ENCODE data around the gene RTL10.

RTL10 gene

DNA sequence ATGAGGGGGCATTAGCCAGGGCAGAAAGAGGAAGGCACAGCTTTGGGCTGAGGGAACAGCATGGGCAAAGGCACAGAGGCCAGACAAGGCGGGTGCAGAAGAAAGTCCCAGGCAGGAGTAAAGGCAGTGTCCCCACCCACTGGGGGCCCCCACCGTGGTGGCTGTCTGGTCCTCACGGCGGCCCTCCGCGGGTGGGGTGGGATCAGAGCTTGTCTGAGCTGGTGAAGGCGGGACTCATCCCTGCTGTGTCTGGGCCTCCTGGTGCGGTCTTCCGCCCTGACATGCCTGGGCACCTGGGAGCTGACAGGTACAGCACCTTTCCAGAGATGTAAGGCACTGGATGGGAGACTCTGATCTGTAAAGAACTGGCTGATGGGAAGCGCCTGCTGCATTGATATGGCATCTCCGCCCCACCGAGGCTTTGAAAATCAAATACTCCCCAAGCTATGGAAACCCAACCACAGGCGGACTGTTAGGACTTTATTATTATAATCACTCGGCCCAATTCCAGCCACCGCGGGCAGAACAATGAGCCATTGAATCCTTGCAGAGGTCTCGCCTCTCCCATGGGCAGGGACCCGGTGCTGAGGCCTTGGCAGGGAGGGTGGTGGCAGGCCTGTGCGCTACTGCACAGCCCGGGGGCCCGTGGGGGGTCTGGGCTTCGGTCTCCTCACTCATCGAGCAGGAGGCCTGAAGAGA, 14.2 kb upstream of the RTL10 start:
- TF ChIP-seq TAF1 (IDR thresholded peaks at IDR 0.05; ENCODE audit: borderline replicate concordance, insufficient read depth, low read length) (no peak), POLR2AphosphoS5 (IDR thresholded peaks at IDR 0.05; ENCODE audit: low read depth, low read length) (no peak), FOXP2 (optimal IDR thresholded peaks at IDR 0.05; ENCODE audit: borderline replicate concordance, extremely low read depth, extremely low read length, insufficient read depth) (no peak), SIN3A (IDR thresholded peaks at IDR 0.05; ENCODE audit: borderline replicate concordance, insufficient read depth, low read length) (no peak)
- TF ChIP-seq, protein P1, sequence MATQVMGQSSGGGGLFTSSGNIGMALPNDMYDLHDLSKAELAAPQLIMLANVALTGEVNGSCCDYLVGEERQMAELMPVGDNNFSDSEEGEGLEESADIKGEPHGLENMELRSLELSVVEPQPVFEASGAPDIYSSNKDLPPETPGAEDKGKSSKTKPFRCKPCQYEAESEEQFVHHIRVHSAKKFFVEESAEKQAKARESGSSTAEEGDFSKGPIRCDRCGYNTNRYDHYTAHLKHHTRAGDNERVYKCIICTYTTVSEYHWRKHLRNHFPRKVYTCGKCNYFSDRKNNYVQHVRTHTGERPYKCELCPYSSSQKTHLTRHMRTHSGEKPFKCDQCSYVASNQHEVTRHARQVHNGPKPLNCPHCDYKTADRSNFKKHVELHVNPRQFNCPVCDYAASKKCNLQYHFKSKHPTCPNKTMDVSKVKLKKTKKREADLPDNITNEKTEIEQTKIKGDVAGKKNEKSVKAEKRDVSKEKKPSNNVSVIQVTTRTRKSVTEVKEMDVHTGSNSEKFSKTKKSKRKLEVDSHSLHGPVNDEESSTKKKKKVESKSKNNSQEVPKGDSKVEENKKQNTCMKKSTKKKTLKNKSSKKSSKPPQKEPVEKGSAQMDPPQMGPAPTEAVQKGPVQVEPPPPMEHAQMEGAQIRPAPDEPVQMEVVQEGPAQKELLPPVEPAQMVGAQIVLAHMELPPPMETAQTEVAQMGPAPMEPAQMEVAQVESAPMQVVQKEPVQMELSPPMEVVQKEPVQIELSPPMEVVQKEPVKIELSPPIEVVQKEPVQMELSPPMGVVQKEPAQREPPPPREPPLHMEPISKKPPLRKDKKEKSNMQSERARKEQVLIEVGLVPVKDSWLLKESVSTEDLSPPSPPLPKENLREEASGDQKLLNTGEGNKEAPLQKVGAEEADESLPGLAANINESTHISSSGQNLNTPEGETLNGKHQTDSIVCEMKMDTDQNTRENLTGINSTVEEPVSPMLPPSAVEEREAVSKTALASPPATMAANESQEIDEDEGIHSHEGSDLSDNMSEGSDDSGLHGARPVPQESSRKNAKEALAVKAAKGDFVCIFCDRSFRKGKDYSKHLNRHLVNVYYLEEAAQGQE (IDR thresholded peaks at IDR 0.05; ENCODE audit: insufficient read depth in 1 of 2, low read depth in 2 of 2, low read length in 2 of 2), result no peak

GRCh38 chr22:19868333-19868732, 13.7 kb upstream of the RTL10 start:
- TF ChIP-seq TAF1 (IDR thresholded peaks at IDR 0.05; ENCODE audit: borderline replicate concordance, insufficient read depth, low read length), result no peak
- no peak for TF ChIP-seq FOXP2 (optimal IDR thresholded peaks at IDR 0.05; ENCODE audit: borderline replicate concordance, extremely low read depth, extremely low read length, insufficient read depth)
- TF ChIP-seq POLR2AphosphoS5 (IDR thresholded peaks at IDR 0.05; ENCODE audit: low read depth, low read length), result no peak
- TF ChIP-seq, protein P1 (IDR thresholded peaks at IDR 0.05; ENCODE audit: insufficient read depth in 1 of 2, low read depth in 2 of 2, low read length in 2 of 2), result no peak

- TF ChIP-seq, protein P1 (IDR thresholded peaks at IDR 0.05; ENCODE audit: insufficient read depth in 1 of 2, low read depth in 2 of 2, low read length in 2 of 2), result no peak
- no peak for TF ChIP-seq POLR2AphosphoS5 (IDR thresholded peaks at IDR 0.05; ENCODE audit: low read depth, low read length)
- TF ChIP-seq TAF1 (IDR thresholded peaks at IDR 0.05; ENCODE audit: borderline replicate concordance, insufficient read depth, low read length), result no peak
- no peak for TF ChIP-seq SIN3A (IDR thresholded peaks at IDR 0.05; ENCODE audit: borderline replicate concordance, insufficient read depth, low read length)
- TF ChIP-seq FOXP2 (optimal IDR thresholded peaks at IDR 0.05; ENCODE audit: borderline replicate concordance, extremely low read depth, extremely low read length, insufficient read depth), result no peak
Observed at GRCh38 chr22:19867617-19868016, 12.9 kb upstream of the RTL10 start.

- TF ChIP-seq TAF1 (IDR thresholded peaks at IDR 0.05; ENCODE audit: borderline replicate concordance, insufficient read depth, low read length) (no peak), POLR2AphosphoS5 (IDR thresholded peaks at IDR 0.05; ENCODE audit: low read depth, low read length) (no peak), FOXP2 (optimal IDR thresholded peaks at IDR 0.05; ENCODE audit: borderline replicate concordance, extremely low read depth, extremely low read length, insufficient read depth) (no peak), SIN3A (IDR thresholded peaks at IDR 0.05; ENCODE audit: borderline replicate concordance, insufficient read depth, low read length) (no peak)
- TF ChIP-seq, protein P1 (IDR thresholded peaks at IDR 0.05; ENCODE audit: insufficient read depth in 1 of 2, low read depth in 2 of 2, low read length in 2 of 2), result no peak
Observed at GRCh38 chr22:19866665-19867009, 12.0 kb upstream of the RTL10 start.
